IPS-11a (cell line): Measurements from ENCODE around the gene MACC1.
"Not testable (repeated sequence)": the region's sequence is repeated elsewhere in the genome, so short reads cannot be mapped to it uniquely, and the experiment has no call there.

Source experiments
- H3K4me3 ChIP-seq: one replicate; pipeline ENCODE4 v1.5.1; 2013; ENCODE audit warnings: low read depth, low read length, control low read depth

The MACC1 gene

DNA sequence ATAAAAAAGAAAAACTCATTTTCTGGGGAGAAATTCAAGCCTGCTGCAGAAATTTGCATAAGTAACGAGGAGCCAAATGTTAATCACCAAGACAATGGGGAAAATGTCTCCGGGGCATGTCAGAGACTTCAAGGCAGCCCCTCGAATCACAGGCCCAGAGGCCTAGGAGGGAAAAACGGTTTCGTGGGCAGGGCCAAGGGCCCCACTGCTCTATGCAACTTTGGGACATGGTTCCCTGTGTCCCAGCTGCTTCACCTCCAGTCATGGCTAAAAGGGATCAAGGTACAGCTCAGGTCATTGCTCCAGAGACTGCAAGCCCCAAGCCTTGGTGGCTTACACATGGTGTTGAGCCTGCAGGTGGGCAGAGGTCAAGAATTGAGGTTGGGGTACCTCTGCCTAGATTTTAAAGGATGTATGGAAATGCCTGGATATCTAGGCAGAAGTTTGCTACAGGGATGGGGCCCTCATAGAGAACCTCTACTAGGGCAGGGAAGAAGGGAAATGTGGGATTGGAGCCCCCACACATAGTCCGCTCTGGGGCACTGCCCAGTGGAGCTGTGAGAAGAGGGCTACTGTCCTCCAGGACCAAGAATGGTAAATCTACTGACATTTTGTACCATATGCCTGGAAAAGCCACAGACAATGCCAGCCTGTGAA is 8.4 kb downstream of the MACC1 start:
- no peak overlapping the region for H3K4me3 ChIP-seq

GRCh38 chr7:20207811-20208210 is 9.4 kb downstream of the MACC1 start:
- H3K4me3 ChIP-seq: not testable (repeated sequence)

GRCh38 chr7:20206104-20206896 is 10.9 kb downstream of the MACC1 start:
- H3K4me3 ChIP-seq: no peak overlapping the region

DNA sequence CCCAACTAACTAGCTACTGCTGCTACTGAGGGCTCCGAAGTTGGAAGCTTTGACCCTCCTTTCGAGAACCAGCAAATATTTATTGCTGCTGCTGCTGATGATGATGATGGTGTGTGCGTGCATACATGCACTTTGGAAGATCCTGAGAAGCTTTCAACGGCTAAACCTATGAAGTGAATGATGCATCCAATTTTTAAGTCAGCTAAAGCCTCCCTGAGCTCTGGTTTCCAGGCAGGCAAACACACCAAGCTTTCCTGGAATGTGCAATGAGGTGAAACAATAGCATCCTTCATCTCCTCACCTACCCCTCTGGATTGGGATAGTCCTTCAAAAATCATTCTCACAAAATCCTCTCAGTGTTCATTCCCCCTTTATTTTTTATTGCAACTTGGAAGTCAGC is 13.9 kb downstream of the MACC1 start:
- H3K4me3 ChIP-seq: no peak overlapping the region

- no peak overlapping the region for H3K4me3 ChIP-seq
These were observed 15.8 kb downstream of the MACC1 start for GRCh38 chr7:20201380-20201779.

- no peak overlapping the region for H3K4me3 ChIP-seq
These were observed 16.2 kb downstream of the MACC1 start for GRCh38 chr7:20200971-20201370.

DNA sequence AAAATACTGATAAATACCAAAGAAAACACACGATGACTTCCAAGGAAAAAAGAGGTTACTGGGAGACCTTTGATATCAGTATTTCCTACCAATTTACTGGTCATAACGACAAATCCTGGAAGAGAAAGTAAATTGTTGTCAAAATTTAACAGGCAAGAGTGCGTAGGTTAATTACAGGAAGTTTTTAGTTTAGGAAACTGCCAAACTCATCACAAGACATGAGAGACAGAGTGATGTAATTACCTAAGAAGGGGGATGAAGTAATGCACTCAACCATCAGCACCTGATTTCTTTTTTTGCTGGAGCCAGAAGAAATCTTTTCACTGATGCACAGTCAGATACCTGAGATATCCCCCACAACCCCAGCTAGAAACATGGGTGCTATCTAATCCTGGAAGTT is 16.8 kb downstream of the MACC1 start:
- no peak overlapping the region for H3K4me3 ChIP-seq

DNA sequence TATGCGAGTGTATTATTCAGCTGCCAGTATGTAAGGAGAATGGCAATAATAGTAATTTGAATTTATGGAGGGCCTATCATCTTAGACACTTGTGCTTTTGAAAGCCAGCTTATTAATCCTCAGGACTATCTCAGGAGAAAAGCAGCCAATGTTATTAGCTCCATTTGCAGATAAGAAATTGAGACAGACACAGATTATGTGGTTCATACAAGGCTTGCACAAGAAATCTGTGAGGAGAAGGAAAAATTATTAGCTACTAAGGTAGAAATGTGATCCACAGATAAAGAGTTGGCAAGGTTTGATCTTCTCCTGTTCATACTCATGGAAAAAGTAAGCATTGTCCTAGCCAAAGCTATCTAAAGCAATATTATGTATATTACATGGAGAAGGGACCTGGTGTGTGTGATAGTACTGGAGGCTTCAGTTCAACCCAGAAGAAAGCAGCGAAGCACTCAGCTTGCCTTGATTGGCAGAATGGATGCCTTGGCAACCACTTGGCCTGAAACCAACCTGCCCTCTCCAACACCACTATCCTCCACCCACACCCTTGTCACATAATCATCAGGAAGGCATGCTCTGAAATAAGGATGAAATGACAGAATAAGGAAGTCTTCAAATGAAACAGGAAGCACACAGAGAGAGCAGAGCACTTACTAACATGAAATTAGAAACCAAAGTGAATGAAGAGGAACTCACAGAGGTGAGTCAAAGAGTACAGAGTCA is 18.0 kb downstream of the MACC1 start:
- no peak overlapping the region for H3K4me3 ChIP-seq

- H3K4me3 ChIP-seq: no peak overlapping the region
These were observed 18.9 kb downstream of the MACC1 start for GRCh38 chr7:20198260-20198659.

DNA sequence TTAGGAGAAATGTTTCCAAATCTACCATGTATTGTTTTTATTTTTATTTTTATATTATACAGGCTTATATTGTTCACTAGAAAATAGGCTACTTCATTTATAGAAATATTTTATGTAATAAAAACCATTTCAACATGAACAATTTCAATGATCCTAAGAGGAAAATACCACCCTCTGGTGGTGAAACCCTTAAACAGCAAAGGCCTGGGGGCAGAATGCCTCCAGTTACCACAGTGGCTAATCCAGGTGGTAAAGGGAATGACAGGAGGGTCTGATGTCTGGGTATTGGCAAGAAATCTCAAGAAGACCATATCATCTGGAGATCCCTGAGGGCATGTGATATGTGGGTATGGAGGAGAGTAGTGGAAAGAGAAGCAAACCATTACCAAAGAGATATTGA is 19.3 kb downstream of the MACC1 start:
- no peak overlapping the region for H3K4me3 ChIP-seq

- no peak overlapping the region for H3K4me3 ChIP-seq
These were observed 19.9 kb downstream of the MACC1 start for GRCh38 chr7:20197125-20197748.

- H3K4me3 ChIP-seq: no peak overlapping the region
These were observed 22.7 kb downstream of the MACC1 start for GRCh38 chr7:20194343-20194995.

- H3K4me3 ChIP-seq: no peak overlapping the region
These were observed 23.3 kb downstream of the MACC1 start for GRCh38 chr7:20193873-20194272.

GRCh38 chr7:20193242-20193777 is 23.9 kb downstream of the MACC1 start:
- H3K4me3 ChIP-seq: no peak overlapping the region

GRCh38 chr7:20191391-20191869 is 25.8 kb downstream of the MACC1 start:
- H3K4me3 ChIP-seq: no peak overlapping the region

DNA sequence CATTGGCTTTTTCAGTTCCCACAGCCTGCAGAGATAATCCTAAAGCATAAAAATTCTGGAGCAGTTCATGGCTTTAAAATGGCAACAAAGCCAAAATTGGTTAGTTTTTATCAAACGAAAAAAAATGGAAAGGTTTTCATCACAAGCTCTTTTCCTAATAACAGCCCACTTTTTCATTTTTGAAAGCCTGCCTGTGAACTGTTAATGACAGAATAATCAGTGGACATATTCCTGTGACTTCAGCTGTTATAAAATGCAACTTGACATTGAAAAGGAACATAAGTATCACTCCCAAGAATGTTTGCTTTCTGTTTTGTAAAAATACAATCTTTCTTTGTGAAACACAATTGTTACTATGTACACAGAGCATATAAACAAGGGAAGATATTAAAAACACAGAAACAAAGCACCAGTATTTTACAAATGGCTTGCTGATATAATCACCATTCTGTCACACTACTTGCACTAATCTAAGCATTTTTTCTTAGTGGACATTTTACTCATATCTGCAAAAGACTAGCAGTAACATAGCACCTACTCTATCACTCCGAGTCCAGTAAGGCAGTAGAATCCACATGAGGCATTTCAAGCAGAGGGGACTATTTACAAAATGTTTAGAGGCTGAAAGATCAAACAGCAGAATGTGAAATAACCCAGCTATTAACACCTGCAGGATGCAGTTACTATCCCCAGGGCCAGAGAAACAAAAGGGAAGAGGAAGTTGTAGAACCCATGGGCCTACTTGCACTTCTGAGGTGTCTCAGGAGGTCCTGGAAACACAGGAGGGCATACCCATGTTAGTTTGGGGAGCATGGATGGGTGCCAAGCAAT is 26.4 kb downstream of the MACC1 start:
- H3K4me3 ChIP-seq: no peak overlapping the region

DNA sequence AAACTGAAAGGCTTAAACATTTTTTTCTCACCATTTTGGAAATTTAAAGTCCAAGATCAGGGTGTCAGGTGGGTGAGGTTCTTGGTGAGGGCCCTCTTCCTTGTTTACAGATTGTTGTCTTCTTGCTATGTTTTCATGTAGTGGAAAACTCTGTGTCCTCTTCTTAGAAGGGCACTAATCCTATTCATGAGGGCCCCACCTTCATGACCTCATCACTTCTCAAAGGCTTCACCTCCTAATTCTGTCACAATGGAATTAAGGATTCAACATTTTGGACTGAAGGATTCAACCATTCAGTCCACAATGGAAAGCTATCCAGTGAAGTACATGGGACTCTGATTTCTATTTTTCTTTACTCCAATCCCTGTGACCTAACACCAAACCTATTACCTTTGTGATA is 27.3 kb downstream of the MACC1 start:
- no peak overlapping the region for H3K4me3 ChIP-seq

GRCh38 chr7:20188567-20188966 is 28.6 kb downstream of the MACC1 start:
- no peak overlapping the region for H3K4me3 ChIP-seq

DNA sequence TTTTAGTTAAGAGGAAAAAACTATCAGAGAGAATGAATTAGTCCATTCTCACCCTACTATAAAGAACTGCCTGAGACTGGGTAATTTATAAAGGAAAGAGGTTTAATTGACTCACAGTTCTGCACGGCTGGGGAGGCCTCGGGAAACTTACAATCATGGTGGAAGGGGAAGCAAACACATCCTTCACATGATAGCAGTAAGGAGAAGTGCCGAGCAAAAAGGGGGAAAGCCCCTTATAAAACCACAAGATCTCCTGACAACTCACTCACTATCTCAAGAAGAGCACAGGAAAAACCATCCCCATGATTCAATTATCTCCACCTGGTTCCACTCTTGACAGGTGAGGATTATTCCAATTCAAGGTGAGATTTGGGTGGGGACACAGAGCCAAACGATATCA is 29.3 kb downstream of the MACC1 start:
- not testable (repeated sequence) for H3K4me3 ChIP-seq

DNA sequence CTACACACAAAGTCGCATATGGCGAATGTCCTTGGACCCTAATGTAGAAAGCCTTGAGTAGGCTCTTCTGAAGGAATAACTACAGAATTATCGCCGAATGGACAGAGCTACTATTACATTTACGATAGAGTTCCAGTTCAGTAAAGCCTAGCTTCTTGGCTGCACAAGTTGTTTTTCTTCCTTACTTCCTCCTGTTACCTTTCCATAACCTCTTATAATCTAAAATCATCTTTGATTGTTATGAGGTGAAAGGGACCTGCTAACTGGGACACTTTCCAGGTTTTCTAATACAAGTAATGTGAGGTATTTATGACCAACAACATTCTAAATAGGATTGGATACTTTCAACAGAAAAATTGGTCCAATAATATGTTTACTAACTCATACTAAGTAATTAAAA is 31.2 kb downstream of the MACC1 start:
- H3K4me3 ChIP-seq: no peak overlapping the region
